MV-4-11 (cell line): ENCODE data around the gene ARPC1B.
"Not testable (repeated sequence)": the region's sequence is repeated elsewhere in the genome, so short reads cannot be mapped to it uniquely, and the experiment has no call there.

ENCODE experiments used
- DNase-seq: peaks from one replicate; lab custom pipeline; 2025; lab: John Stamatoyannopoulos, UW

Gene ARPC1B

DNA sequence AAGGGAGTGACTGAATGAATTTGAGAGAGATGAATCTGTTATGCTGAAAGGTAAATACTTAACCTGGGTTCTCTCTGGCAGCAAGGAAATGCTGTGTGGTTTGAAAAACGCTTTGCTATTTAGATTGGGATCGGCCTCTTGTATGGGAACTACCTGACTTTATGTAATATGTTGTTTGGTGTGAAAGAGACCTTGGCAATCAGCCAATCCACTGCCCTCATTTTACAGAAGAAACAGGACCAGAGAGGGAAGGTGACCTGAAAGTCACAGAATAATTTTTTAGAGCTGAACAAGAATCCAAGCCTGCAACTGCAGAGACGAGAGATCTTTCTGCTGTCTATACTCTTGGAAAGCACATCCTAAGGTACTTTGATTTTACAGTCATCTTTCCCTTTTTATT, 35.3 kb downstream of the ARPC1B start:
- DNase-seq, result no peak

DNA sequence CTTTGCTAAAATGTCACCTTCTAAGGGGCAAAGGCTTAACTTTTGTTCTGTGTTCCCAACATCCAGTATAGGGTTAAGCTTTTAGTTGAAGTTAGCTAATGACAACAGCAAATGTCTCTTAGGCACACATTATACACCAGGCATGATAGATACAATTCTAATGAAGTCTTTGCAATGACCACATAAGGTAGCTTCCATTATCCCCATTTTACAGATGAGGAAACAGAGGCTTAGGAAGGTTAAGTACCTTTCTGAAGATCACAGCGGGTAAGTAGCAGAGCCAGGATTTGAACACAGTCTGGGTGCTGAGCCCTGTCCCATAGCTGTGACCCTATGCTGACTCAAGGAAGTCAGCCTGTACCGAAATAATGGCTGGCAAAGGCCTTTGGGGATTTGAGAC, 36.1 kb downstream of the ARPC1B start:
- DNase-seq, result no peak

DNA sequence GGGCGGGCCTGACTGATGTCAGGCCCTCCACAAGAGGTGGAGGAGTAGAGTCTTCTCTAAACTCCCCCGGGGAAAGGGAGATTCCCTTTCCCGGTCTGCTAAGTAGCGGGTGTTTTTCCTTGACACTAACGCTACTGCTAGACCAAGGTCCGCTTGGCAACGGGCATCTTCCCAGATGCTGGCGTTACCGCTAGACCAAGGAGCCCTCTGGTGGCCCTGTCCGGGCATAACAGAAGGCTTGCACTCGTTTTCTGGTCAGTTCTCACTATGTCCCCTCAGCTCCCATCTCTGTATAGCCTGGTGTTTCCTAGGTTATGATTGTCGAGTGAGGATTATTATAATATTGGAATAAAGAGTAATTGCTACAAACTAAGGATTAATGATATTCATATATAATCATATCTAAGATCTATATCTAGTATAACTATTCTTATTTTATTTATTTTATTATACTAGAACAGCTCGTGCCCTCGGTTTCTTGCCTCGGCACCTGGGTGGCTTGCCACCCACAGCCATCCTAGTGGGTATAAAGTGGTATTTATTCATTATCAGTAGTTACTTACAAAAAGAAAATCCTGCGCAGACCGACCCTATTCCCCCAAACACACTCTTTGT, 41.1 kb downstream of the ARPC1B start:
- DNase-seq, result peak; percentile 40

DNA sequence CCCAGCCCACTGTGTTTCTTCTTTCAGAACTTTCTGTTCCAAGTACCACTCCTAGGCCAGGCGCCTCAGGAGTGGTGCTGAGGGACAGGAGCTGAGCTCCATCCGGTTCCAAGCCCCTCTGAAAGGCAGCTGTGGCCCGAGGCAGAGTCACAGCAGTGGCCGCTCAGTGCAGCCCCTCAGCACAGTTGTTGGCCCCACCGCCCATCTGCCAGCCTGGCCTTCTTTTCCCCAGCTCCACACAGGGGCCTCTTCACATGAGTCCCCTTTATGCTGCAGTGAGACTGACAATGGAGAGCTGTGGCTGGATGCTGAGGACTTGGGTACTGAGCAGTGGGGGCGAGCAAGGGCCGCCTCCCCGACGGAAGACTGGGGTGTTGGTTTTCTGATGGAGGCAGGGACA, 43.7 kb downstream of the ARPC1B start:
- no peak for DNase-seq

- no peak for DNase-seq
Measured at GRCh38 chr7:99419323-99420021, 44.9 kb downstream of the ARPC1B start.

GRCh38 chr7:99420213-99420612, 45.7 kb downstream of the ARPC1B start:
- DNase-seq, result no peak

DNA sequence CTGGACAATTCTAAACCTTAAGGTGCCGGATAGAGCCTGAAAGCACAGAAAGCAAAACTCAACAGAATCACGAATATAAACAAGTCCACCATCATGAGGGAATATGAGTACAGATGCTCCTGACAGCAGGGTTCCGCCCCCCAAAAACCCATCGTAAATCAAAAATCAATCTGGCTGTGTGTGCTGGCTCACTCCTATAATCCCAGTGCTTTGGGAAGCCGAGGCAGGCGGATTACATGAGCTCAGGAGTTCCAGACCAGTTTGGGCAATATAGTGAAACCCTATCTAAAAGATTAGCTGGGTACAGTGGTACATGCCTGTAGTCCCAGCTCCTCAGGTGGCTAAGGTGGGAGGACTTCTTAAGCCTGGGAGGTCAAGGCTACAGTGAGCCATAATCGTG, 46.5 kb downstream of the ARPC1B start:
- no peak for DNase-seq

DNA sequence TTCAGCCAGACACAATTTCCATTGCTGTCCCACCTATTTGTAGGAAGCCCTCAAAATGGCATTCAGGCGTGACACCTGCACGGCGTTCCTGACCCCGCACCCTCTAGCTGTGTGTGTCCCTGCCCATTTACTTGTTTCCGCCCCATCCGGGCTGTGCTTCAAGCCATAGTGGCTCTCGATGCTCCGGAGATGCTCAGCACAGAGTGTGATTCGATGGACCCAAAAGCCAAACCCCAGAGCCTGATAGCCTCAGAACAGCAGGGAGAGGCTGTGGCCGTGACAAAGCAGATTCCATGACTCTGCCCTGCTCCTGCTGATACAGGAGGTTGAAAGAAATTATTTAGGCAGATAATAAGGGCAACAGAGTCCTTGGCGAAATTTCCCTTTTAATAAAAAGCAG, 47.7 kb downstream of the ARPC1B start:
- no peak for DNase-seq

DNA sequence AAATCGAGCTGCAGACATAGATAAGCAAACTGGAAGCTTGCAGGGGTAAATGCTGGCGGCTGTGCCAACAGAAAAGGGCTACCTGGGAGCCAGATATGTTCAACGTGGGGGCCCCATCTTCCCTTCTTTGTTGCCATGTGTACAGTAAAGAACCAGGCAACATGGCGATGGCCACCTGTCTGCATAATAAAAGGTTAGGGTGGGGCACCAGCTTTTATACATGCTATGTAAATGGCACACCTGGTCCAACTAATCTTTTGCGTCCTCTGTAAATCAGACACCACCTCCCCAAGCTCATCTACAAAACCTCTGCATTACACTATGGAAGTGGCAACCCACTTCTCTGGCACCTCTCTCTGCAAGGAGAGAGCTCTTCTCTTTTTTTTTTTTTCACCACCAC, 48.1 kb downstream of the ARPC1B start:
- no peak for DNase-seq

DNA sequence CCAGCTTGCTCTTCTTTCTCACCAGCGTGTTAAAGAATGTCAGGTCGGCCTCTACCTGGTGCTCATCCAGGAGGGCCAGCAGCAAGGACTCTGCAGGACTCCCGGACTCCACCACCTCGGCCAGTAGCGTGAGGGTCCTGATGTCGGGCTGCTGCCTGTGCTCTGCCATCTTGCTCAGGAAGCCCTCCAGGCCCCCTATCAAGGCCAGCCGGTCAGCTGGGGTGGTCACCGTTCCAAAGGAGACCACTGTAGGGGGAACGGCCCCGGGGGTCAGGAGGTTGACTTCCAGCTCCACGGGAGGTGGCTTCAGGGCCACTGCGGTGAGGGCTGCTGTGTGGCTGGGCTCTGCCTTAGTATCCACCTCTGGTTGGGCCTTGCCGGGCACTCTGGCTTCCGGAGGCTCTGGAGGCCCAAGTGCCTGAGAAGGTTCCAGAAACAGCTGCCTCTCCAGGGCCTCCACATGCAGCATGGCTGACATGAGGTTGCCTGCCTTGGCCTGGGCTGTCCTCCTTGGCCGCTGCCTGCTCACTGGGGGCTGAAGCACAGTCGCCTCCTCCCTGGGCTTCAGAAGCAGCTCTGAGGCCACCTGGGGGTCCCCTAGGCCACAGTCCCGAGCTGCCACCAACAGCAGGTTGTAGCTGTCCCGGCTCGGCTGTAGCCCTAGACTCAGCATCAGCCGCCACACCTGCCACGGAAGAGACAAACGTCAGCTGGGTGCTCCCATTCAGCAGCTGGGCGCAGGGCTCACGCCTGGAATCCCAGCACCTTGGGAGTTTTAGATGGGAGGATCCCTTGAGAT, 50.6 kb downstream of the ARPC1B start:
- DNase-seq, result no peak

GRCh38 chr7:99428972-99429566, 54.5 kb downstream of the ARPC1B start:
- no peak for DNase-seq

DNA sequence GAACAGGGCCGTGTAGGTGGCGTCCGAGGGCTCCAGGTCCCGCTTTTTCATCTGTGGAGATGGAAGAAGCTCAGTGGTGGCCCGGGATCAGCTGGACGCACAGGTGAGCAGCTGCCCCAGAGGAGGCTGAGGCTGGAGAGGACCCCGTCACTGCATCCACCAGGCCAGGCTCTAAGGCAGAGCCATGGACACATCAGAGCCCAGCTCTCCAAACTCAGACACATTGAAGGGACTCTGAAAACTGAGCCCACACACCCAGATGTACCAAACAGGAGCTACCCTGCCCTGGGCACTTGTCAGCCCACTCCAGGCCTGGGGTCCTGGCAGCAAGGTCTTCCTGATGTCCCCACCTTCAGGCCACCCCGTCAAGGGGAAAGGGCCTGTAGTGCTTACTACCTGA, 55.2 kb downstream of the ARPC1B start:
- DNase-seq, result no peak

DNA sequence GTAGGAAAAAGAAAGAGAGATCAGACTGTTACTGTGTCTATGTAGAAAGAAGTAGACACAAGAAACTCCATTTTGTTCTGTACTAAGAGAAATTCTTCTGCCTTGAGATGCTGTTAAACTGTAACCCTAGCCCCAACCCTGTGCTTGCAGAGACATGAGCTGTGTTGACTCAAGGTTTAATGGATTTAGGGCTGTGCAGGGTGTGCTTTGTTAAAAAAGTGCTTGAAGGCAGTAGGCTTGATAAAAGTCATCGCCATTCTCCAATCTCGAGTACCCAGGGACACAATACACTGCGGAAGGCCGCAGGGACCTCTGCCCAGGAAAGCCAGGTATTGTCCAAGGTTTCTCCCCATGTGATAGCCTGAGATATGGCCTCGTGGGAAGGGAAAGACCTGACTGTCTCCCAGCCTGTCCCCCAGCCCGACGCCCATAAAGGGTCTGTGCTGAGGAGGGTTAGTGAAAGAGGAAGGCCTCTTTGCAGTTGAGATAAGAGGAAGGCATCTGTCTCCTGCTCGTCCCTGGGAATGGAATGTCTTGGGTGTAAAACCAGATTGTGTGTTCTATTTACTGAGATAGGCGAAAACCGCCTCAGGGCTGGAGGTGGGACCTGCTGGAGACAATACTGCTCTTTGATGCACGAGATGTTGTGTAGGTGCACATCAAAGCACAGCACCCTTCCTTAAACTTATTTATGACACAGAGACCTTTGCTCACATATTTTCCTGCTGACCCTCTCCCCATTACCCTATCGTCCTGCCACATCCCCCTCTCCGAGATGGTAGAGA, 57.4 kb downstream of the ARPC1B start:
- not testable (repeated sequence) for DNase-seq

DNA sequence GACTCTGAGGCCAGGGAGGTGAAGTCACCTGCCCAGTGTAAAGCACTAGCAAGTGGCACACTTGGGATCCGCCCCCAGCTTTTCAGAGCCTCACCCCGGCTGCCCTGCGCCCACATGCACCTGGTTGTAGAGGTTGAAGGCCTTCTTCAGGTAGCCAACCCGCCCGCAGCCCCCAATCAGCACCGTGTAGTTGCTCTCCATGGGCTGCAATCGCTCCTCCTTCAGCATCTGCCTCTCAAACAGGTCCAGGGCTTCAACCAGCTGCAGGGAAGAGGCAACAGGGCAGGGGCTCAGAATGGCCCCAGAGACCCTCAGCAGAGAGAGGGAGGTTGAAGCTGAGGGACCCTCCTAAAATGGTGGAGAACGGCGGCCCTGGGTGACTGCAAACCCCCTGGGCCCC, 58.6 kb downstream of the ARPC1B start:
- DNase-seq, result no peak

- no peak for DNase-seq
Measured at GRCh38 chr7:99437946-99438572, 63.5 kb downstream of the ARPC1B start.

- peak; percentile 88 for DNase-seq
Measured at GRCh38 chr7:99438573-99439480, 64.3 kb downstream of the ARPC1B start, which contains the start of the genes CPSF4 and PTCD1. CPSF4 (plus strand) TSS chr7:99438943; CDS start chr7:99439083, 140 bp downstream. PTCD1 (minus strand) TSS chr7:99438798; CDS start chr7:99435242, 3,556 bp downstream.

GRCh38 chr7:99440195-99440594, 65.7 kb downstream of the ARPC1B start:
- DNase-seq, result no peak
